ENCODE data around the gene ADGRL2. TPM values are rescaled to one million over a fixed set of nuclear protein-coding genes. Genes with fewer than 3 reads are reported as not detected.

ADGRL2 gene
- total RNA-seq, 1 donor from 2014 or later, result 126 TPM

- Mint-ChIP-seq H3K36me3 (ENCODE audit: low read depth, unreplicated experiment) (no peaks in the 10 kb centered on the region), H3K27me3 (ENCODE audit: low read depth, unreplicated experiment) (no peaks in the 10 kb centered on the region), H3K4me3 (ENCODE audit: unreplicated experiment) (no peak overlapping the region), H3K27ac (ENCODE audit: unreplicated experiment) (peak overlapping the region; percentile 56), H3K4me1 (ENCODE audit: low read depth, unreplicated experiment) (peaks cover 32% of the 10 kb centered on the region), H3K9me3 (ENCODE audit: unreplicated experiment) (no peaks in the 10 kb centered on the region)
- no peak for FAIRE-seq
- no peaks in the 10 kb centered on the region for H3K79me2 ChIP-seq (ENCODE audit: insufficient read depth, low read length)
- H3K36me3 ChIP-seq (ENCODE audit: insufficient read depth, low read length), result no peaks in the 10 kb centered on the region
- H4K20me1 ChIP-seq (ENCODE audit: insufficient read depth, low read length), result no peaks in the 10 kb centered on the region
- TF ChIP-seq EZH2 (IDR thresholded peaks at IDR 0.05; ENCODE audit: insufficient read depth, low read length), result no peak
- TF ChIP-seq CTCF (IDR thresholded peaks at IDR 0.05; ENCODE audit: insufficient read depth, low read depth, low read length), result no peak
- H3K9ac ChIP-seq (ENCODE audit: low read length), result no peak overlapping the region
- no peak overlapping the region for H3K4me2 ChIP-seq (ENCODE audit: low read length)
- H3K4me1 ChIP-seq (ENCODE audit: insufficient read depth, low read length), result no peaks in the 10 kb centered on the region
- no peak overlapping the region for H3K27ac ChIP-seq (ENCODE audit: low read depth, low read length)
- H2AFZ ChIP-seq (ENCODE audit: low read depth, low read length), result no peak overlapping the region
- H3K9me3 ChIP-seq (ENCODE audit: insufficient read depth, low read depth, low read length), result no peaks in the 10 kb centered on the region
- no peaks in the 10 kb centered on the region for H3K27me3 ChIP-seq (ENCODE audit: insufficient read depth, low read length)
- no peak overlapping the region for H3K4me3 ChIP-seq (ENCODE audit: insufficient read depth, low read depth, low read length)
- DNase-seq (ENCODE audit: low read depth), result peak; percentile 27
These were observed 12.0 kb downstream of the ADGRL2 start for GRCh38 chr1:81812712-81813111.

DNA sequence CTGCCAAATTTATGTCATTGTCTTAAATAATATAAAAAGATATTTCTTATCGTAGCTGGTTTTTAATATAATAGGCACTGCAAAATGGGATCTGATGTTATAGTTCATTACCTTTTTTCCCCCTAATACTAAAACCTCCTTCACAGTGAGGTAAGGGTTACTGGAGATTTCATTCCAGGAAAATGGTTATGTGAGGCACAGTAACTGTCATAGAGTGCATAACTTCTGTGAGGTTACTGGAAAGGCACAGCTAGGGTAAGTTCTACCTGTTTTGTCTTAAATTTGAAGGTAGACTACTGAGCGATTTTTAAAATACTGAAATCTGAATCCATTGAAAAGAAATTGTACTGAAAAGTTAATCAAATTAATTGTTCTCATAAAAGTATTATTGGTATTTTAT, 13.0 kb downstream of the ADGRL2 start:
- H3K4me1 Mint-ChIP-seq (ENCODE audit: low read depth, unreplicated experiment), result peaks cover 27% of the 10 kb centered on the region
- no peaks in the 10 kb centered on the region for H3K27me3 Mint-ChIP-seq (ENCODE audit: low read depth, unreplicated experiment)
- no peaks in the 10 kb centered on the region for H4K20me1 ChIP-seq (ENCODE audit: insufficient read depth, low read length)
- no peak overlapping the region for H3K4me2 ChIP-seq (ENCODE audit: low read length)
- no peaks in the 10 kb centered on the region for H3K36me3 Mint-ChIP-seq (ENCODE audit: low read depth, unreplicated experiment)
- H3K9ac ChIP-seq (ENCODE audit: low read length), result no peak overlapping the region
- H3K27ac ChIP-seq (ENCODE audit: low read depth, low read length), result no peak overlapping the region
- no peaks in the 10 kb centered on the region for H3K9me3 Mint-ChIP-seq (ENCODE audit: unreplicated experiment)
- no peaks in the 10 kb centered on the region for H3K27me3 ChIP-seq (ENCODE audit: insufficient read depth, low read length)
- H3K4me3 ChIP-seq (ENCODE audit: insufficient read depth, low read depth, low read length), result no peak overlapping the region
- no peak for DNase-seq (ENCODE audit: low read depth)
- TF ChIP-seq CTCF (IDR thresholded peaks at IDR 0.05; ENCODE audit: insufficient read depth, low read depth, low read length), result no peak
- TF ChIP-seq EZH2 (IDR thresholded peaks at IDR 0.05; ENCODE audit: insufficient read depth, low read length), result no peak
- H3K79me2 ChIP-seq (ENCODE audit: insufficient read depth, low read length), result no peaks in the 10 kb centered on the region
- no peaks in the 10 kb centered on the region for H3K4me1 ChIP-seq (ENCODE audit: insufficient read depth, low read length)
- no peak overlapping the region for H2AFZ ChIP-seq (ENCODE audit: low read depth, low read length)
- no peak overlapping the region for H3K4me3 Mint-ChIP-seq (ENCODE audit: unreplicated experiment)
- no peaks in the 10 kb centered on the region for H3K9me3 ChIP-seq (ENCODE audit: insufficient read depth, low read depth, low read length)
- no peak for FAIRE-seq
- no peaks in the 10 kb centered on the region for H3K36me3 ChIP-seq (ENCODE audit: insufficient read depth, low read length)
- peak overlapping the region; percentile 53 for H3K27ac Mint-ChIP-seq (ENCODE audit: unreplicated experiment)

GRCh38 chr1:81819613-81820012, 18.9 kb downstream of the ADGRL2 start:
- TF ChIP-seq EZH2 (IDR thresholded peaks at IDR 0.05; ENCODE audit: insufficient read depth, low read length) (no peak), CTCF (IDR thresholded peaks at IDR 0.05; ENCODE audit: insufficient read depth, low read depth, low read length) (no peak)
- Histone ChIP-seq H3K4me1 (ENCODE audit: insufficient read depth, low read length) (no peaks in the 10 kb centered on the region), H4K20me1 (ENCODE audit: insufficient read depth, low read length) (peaks cover 7% of the 10 kb centered on the region), H3K79me2 (ENCODE audit: insufficient read depth, low read length) (peaks cover 3% of the 10 kb centered on the region), H3K4me2 (ENCODE audit: low read length) (no peak overlapping the region), H3K36me3 (ENCODE audit: insufficient read depth, low read length) (no peaks in the 10 kb centered on the region), H3K4me3 (ENCODE audit: insufficient read depth, low read depth, low read length) (no peak overlapping the region), H3K9ac (ENCODE audit: low read length) (no peak overlapping the region), H3K27ac (ENCODE audit: low read depth, low read length) (no peak overlapping the region), H3K9me3 (ENCODE audit: insufficient read depth, low read depth, low read length) (no peaks in the 10 kb centered on the region), H2AFZ (ENCODE audit: low read depth, low read length) (no peak overlapping the region), H3K27me3 (ENCODE audit: insufficient read depth, low read length) (no peaks in the 10 kb centered on the region)
- Mint-ChIP-seq H3K4me3 (ENCODE audit: unreplicated experiment) (no peak overlapping the region), H3K4me1 (ENCODE audit: low read depth, unreplicated experiment) (peaks cover 12% of the 10 kb centered on the region), H3K9me3 (ENCODE audit: unreplicated experiment) (no peaks in the 10 kb centered on the region), H3K27ac (ENCODE audit: unreplicated experiment) (no peak overlapping the region), H3K27me3 (ENCODE audit: low read depth, unreplicated experiment) (no peaks in the 10 kb centered on the region), H3K36me3 (ENCODE audit: low read depth, unreplicated experiment) (no peaks in the 10 kb centered on the region)
- DNase-seq (ENCODE audit: low read depth), result no peak
- FAIRE-seq, result no peak

All from astrocyte (in vitro differentiated cells and primary cell).